Esophagus muscularis mucosa (tissue), 4 donors: ENCODE data around the gene FBXW12. TPM values are rescaled to one million over a fixed set of nuclear protein-coding genes. Genes with fewer than 3 reads are reported as not detected.
A peak's percentile ranks its signal among the peaks of the same experiment; 100 is the strongest.

Experiments
- DNase-seq: peaks from one replicate; pipeline ENCODE4 v3.0.0-alpha.2; 2017; ENCODE audit errors: extremely low spot score
- H3K27ac ChIP-seq, 4 donors: fragments of 200-600 bp; sonication (generic); replicated peaks in 1 of 4; 1 replicate in 3 of 4; 2 replicates in 1 of 4; pipeline ENCODE4 v1.5.1; 2016 to 2019; ENCODE audit warnings: mild to moderate bottlenecking in 1 of 4
- H3K27me3 ChIP-seq, 4 donors: fragments of 200-600 bp; sonication (generic); one replicate each; pipeline versions ENCODE4 v1.5.1 to v1.6.0; 2016 to 2019
- H3K36me3 ChIP-seq, 4 donors: fragments of 200-600 bp; sonication (generic); one replicate each; pipeline ENCODE4 v1.5.1; 2016 to 2019
- H3K4me1 ChIP-seq, 4 donors: fragments of 200-600 bp; sonication (generic); one replicate each; pipeline ENCODE4 v1.5.1; 2016 to 2019
- H3K4me3 ChIP-seq, 4 donors: fragments of 200-600 bp; sonication (generic); 1 replicate in 2 of 4; 2 replicates in 2 of 4; pipeline ENCODE4 v1.5.1; 2016 to 2019; ENCODE audit warnings: mild to moderate bottlenecking in 4 of 4, moderate library complexity in 1 of 4
- H3K9me3 ChIP-seq, 4 donors: fragments of 200-600 bp; sonication (generic); 1 replicate in 3 of 4; 2 replicates in 1 of 4; pipeline ENCODE4 v1.5.1; 2016 to 2019
- CTCF ChIP-seq, 3 experiments: fragments of 200-600 bp in 2 of 3; fragments of 450-650 bp in 1 of 3; sonication (generic) in 2 of 3; IDR thresholded peaks; one replicate each; pipeline ENCODE4 v1.5.1; 2017 to 2019; ENCODE audit warnings: antibody characterized with exemption in 3 of 3, mild to moderate bottlenecking in 2 of 3, moderate library complexity in 1 of 3
- EP300 ChIP-seq: sonication (generic); formaldehyde crosslinking; IDR thresholded peaks from one replicate; pipeline ENCODE4 v1.6.1; 2017; ENCODE audit warnings: antibody characterized with exemption
- POLR2A ChIP-seq: fragments of 450-650 bp; IDR thresholded peaks from one replicate; pipeline ENCODE4 v1.6.1; 2017; ENCODE audit warnings: antibody characterized with exemption, moderate library complexity, mild to moderate bottlenecking, low read depth
- POLR2AphosphoS5 ChIP-seq, 2 donors: sonication (generic); formaldehyde crosslinking; IDR thresholded peaks; one replicate each; pipeline ENCODE4 v1.6.1; 2017; ENCODE audit warnings: antibody characterized with exemption in 2 of 2
- WGBS: methylation state at CpG from one replicate; pipeline ENCODE4 v1.1.5; 2018; 5-methylcytosine and 5-hydroxymethylcytosine counted together
- intact Hi-C: fragments of 100-400 bp; cut with DNase I; formaldehyde crosslinking; loops from one replicate; pipeline ENCODE4 v1.15.1; 2023
- total RNA-seq, 4 donors: library from RNA; depleted of rRNA; stranded (reverse); fragments of >200 nt; gene quantifications; one replicate each; pipeline versions ENCODE4 v1.1.0 to v1.2.1, GENCODE V29; 2016

Gene FBXW12
- total RNA-seq, 4 donors from 2014 or later = 0.65 TPM; not detected in 3

GRCh38 chr3:48411606-48412374, 39.8 kb downstream of the FBXW12 start:
- 97% methylated on average over 7 of the region's 11 CpGs for WGBS
- intact Hi-C loops = no loop called here
- H3K27ac ChIP-seq = peak overlapping the region in 2 of 4 donors; percentile 17 to 49
- peaks cover 0 to 27% (median 15%) of the 10 kb centered on the region in 4 donors for H3K4me1 ChIP-seq
- no peak for TF ChIP-seq POLR2AphosphoS5 (IDR thresholded peaks at IDR 0.05)
- no peak for TF ChIP-seq EP300
- TF ChIP-seq CTCF (IDR thresholded peaks at IDR 0.05) = no peak
- TF ChIP-seq POLR2A = no peak
- peaks cover 86 to 100% (median 100%) of the 10 kb centered on the region in 4 donors for H3K36me3 ChIP-seq
- H3K9me3 ChIP-seq = no peaks in the 10 kb centered on the region
- DNase-seq = no peak
- no peak overlapping the region for H3K4me3 ChIP-seq
- no peaks in the 10 kb centered on the region for H3K27me3 ChIP-seq

GRCh38 chr3:48412375-48413001, 40.5 kb downstream of the FBXW12 start:
- no peak for TF ChIP-seq CTCF (IDR thresholded peaks at IDR 0.05)
- no peak for TF ChIP-seq POLR2A
- TF ChIP-seq POLR2AphosphoS5 (IDR thresholded peaks at IDR 0.05) = no peak
- TF ChIP-seq EP300 = no peak
- H3K27me3 ChIP-seq = no peaks in the 10 kb centered on the region
- peak overlapping the region in 3 of 4 donors; percentile 17 to 49 (median 38) for H3K27ac ChIP-seq
- H3K9me3 ChIP-seq = no peaks in the 10 kb centered on the region
- no peak for DNase-seq
- peaks cover 90 to 100% (median 100%) of the 10 kb centered on the region in 4 donors for H3K36me3 ChIP-seq
- H3K4me3 ChIP-seq = no peak overlapping the region
- H3K4me1 ChIP-seq = peaks cover 0 to 27% (median 15%) of the 10 kb centered on the region in 4 donors
- intact Hi-C loops = no loop called here
- 89% methylated on average over 17 of the region's 19 CpGs for WGBS

GRCh38 chr3:48413086-48413485, 41.1 kb downstream of the FBXW12 start:
- Histone ChIP-seq H3K36me3 (peaks cover 92 to 100% (median 100%) of the 10 kb centered on the region in 4 donors), H3K4me1 (peaks cover 0 to 27% (median 15%) of the 10 kb centered on the region in 4 donors), H3K9me3 (no peaks in the 10 kb centered on the region), H3K27me3 (no peaks in the 10 kb centered on the region), H3K4me3 (no peak overlapping the region), H3K27ac (peak overlapping the region in 3 of 4 donors; percentile 34 to 49 (median 38))
- 79% methylated on average over 8 of the region's 8 CpGs for WGBS
- intact Hi-C loops = no loop called here
- DNase-seq = no peak
- TF ChIP-seq POLR2AphosphoS5 (IDR thresholded peaks at IDR 0.05) (no peak), POLR2A (no peak)

GRCh38 chr3:48413611-48414010, 41.6 kb downstream of the FBXW12 start:
- intact Hi-C loops = no loop called here
- 43% methylated on average over 1 of the region's 14 CpGs for WGBS
- Histone ChIP-seq H3K4me1 (peaks cover 0 to 26% (median 15%) of the 10 kb centered on the region in 4 donors), H3K9me3 (no peaks in the 10 kb centered on the region), H3K27ac (peak overlapping the region in 3 of 4 donors; percentile 34 to 49 (median 38)), H3K36me3 (peaks cover 96 to 100% (median 100%) of the 10 kb centered on the region in 4 donors), H3K4me3 (no peak overlapping the region), H3K27me3 (no peaks in the 10 kb centered on the region)
- no peak for TF ChIP-seq CTCF (IDR thresholded peaks at IDR 0.05)
- TF ChIP-seq POLR2A = no peak
- TF ChIP-seq EP300 = no peak
- TF ChIP-seq POLR2AphosphoS5 (IDR thresholded peaks at IDR 0.05) = no peak
- no peak for DNase-seq
